Adrenal gland (tissue), 5 donors: ENCODE results near the gene ANTXR2.

ENCODE experiments used
- CTCF ChIP-seq, 6 experiments: fragments of 450-650 bp in 4 of 6; fragments of 200-600 bp in 2 of 6; sonication (generic) in 1 of 6; IDR thresholded peaks; 1 replicate in 5 of 6; 2 replicates in 1 of 6; pipeline versions ENCODE4 v1.5.1 to v1.8.0; 2016 to 2021; ENCODE audit warnings: antibody characterized with exemption in 6 of 6, mild to moderate bottlenecking in 2 of 6, moderate library complexity in 1 of 6
- POLR2A ChIP-seq, 2 donors: fragments of 450-650 bp; IDR thresholded peaks; one replicate each; pipeline ENCODE4 v1.6.1; 2017; ENCODE audit warnings: antibody characterized with exemption in 2 of 2, mild to moderate bottlenecking in 2 of 2, moderate library complexity in 1 of 2
- donor health status: DM: no; HTN: no; CAD: no.

- TF ChIP-seq CTCF (IDR thresholded peaks at IDR 0.05) = no peak
- no peak for TF ChIP-seq POLR2A (IDR thresholded peaks at IDR 0.05)
These were observed 221.3 kb downstream of the ANTXR2 start for GRCh38 chr4:79851625-79852304.
